ENCODE results near the gene RBPMS2.

- TF ChIP-seq POLR2A (IDR thresholded peaks at IDR 0.05): no peak
- TF ChIP-seq CTCF (IDR thresholded peaks at IDR 0.05): no peak
- TF ChIP-seq POLR2AphosphoS5 (IDR thresholded peaks at IDR 0.05; ENCODE audit: insufficient read depth in 1 of 2, low read depth in 1 of 2): no peak
Observed at GRCh38 chr15:64755427-64755940, 19.9 kb downstream of the RBPMS2 start.
